Testis (tissue), 2 donors: ENCODE results near the gene BBC3.
"Not testable (repeated sequence)": the region's sequence is repeated elsewhere in the genome, so short reads cannot be mapped to it uniquely, and the experiment has no call there.

Experiments used
- POLR2A ChIP-seq: fragments of 450-650 bp; IDR thresholded peaks from one replicate; pipeline ENCODE4 v1.6.1; 2017; ENCODE audit warnings: antibody characterized with exemption, mild to moderate bottlenecking, moderate library complexity
- TF ChIP-seq, protein P1 (sequence below), 3 experiments: fragments of 450-650 bp in 2 of 3; fragments of 200-600 bp in 1 of 3; sonication (generic) in 1 of 3; IDR thresholded peaks; one replicate each; pipeline ENCODE4 v1.5.1; 2016 to 2019; ENCODE audit warnings: antibody characterized with exemption in 3 of 3, mild to moderate bottlenecking in 2 of 3, moderate library complexity in 1 of 3

DNA sequence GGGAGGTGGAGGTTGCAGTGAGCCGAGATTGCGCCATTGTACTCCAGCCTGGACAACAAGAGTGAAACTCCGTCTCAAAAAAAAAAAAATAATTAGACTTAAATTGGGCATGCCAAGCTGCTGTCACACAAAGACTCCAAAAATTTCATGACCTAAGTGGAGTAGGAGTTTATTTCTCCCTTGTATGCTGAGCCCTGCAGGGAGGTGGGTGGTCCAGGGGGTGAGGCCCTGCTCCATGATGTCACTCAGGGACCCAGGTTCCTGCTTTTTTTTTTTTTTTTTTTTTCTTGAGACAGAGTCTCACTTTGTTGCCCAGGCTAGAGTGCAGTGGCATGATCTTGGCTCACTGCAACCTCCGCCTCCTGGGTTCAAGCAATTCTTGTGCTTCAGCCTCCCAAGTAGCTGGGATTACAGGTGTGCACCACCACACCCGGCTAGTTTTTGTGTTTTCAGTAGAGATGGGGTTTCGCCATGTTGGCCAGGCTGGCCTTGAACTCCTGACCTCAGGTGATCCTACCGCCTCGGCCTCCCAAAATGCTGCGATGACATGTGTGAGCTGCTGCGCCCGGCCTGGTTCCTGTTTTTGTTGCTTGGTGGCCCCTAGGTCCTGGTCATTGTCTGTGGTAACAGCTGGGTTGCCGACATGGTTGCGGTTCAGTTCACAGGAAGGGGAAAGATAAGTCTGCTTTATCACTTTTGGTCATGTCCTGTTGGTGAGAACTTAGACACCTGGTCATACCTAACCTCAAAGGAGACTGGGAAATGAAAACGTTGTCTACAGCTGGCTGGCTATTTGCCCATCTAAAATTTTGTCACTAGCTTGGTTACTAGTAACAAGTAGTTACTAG is 31.2 kb upstream of the BBC3 start:
- TF ChIP-seq, protein P1, sequence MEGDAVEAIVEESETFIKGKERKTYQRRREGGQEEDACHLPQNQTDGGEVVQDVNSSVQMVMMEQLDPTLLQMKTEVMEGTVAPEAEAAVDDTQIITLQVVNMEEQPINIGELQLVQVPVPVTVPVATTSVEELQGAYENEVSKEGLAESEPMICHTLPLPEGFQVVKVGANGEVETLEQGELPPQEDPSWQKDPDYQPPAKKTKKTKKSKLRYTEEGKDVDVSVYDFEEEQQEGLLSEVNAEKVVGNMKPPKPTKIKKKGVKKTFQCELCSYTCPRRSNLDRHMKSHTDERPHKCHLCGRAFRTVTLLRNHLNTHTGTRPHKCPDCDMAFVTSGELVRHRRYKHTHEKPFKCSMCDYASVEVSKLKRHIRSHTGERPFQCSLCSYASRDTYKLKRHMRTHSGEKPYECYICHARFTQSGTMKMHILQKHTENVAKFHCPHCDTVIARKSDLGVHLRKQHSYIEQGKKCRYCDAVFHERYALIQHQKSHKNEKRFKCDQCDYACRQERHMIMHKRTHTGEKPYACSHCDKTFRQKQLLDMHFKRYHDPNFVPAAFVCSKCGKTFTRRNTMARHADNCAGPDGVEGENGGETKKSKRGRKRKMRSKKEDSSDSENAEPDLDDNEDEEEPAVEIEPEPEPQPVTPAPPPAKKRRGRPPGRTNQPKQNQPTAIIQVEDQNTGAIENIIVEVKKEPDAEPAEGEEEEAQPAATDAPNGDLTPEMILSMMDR (IDR thresholded peaks at IDR 0.05), result not testable (repeated sequence)
- TF ChIP-seq POLR2A, result not testable (repeated sequence)
